ENCODE measurements around the gene DNAJA3.
A peak's percentile ranks its signal among the peaks of the same experiment; 100 is the strongest.
"Not testable (repeated sequence)": the region's sequence is repeated elsewhere in the genome, so short reads cannot be mapped to it uniquely, and the experiment has no call there.

DNAJA3 gene

DNA sequence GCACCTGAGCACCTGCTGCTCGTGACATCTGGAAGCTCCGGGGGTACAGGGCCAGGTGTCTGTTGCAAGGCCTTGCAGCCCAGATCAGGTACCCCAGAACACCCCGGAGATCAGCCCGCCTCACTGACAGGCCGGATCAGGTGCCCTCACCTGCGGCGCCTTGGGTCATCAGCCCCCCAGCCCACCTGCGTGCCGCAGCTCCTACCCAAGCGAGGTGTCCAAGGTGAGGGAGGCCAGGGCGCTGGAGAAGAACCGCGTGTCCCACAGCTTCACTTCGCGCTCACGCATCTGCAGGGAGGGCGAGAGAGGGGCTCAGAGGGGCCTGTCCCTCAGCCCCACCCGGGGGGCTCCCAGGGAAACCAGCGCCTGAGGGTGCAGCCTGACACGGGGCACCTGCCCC, 37.9 kb upstream of the DNAJA3 start:
- DNase-seq: no peak

DNA sequence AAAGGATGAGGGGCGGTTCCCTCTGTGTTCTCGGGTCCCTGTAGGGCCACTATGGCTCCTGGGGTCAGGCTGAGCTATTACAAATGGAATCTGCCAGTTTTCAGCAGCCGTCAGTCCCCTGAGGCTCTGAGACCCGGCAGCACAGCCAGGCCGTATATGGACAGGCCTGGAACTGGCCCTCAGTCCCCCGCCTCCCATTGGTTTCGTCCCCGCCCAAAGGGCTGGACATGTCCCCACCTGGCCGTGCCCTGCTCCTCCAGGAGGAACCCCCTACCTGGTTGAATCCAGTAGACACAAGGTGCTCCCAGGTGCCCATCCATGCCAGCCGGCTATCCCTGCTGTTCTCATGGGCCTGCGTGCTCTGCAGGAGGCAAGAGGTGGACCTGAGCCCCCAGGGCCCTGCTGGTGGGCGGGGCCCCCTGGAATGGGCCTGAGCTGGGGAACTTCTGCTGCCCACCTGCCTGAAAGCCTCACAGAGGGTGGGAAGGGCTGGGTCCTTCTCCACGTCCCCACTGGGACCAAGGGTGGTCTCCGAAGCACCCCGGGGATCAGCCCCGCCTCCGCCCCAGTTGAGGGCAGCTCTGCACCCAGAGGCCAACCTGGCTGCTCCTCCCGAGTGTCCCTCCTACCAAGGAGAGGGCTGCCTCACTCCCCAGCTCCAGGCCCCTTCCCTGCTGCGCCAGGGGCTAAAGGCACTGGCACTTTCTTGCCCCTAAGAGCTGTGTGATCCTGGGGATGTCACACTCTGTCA, 37.2 kb upstream of the DNAJA3 start:
- peak; percentile 45 for DNase-seq

DNA sequence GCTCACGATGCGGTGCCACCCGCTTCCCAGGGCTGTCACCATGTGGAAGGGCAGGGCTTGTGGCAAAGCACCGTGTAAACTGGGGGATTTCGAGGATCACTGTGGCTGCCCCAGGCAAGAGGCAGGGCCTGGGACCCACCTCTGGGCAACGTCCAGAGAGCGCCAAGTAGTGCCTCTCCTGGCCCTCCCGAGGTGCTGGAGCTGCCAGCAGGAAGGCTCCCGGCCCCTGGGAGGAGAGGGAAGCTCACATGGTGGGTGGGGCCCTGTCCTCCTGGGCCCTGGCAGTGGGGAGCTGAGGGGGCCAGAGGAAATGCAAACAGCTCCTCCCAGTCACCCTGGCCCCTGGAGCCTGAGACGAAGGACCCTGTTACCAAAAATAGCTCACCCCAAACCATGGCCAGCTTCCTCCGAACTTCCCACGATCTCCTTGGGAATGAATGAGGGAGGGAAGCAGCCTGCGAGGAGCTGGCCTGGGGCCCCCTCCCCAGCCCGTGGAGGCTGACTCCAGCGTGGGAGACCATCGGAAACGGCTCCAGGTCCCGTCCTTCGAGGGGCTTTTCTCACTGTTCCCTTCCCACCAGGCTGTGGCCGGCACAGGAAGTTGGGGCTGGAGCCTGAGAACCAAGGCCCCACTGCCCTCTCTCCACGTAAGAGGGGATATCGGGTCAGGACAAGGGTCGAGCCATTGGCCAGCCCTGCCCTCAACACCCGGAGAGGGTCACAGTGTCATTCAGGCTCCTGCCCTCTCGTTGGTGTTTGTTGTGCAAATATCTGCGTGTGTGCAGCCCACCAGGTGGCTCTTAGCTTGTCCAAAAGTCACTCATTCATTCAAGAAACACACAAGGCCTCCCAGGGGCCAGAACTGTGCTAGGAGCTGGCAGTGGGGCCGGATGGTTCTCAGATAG, 36.4 kb upstream of the DNAJA3 start:
- no peak for DNase-seq

DNA sequence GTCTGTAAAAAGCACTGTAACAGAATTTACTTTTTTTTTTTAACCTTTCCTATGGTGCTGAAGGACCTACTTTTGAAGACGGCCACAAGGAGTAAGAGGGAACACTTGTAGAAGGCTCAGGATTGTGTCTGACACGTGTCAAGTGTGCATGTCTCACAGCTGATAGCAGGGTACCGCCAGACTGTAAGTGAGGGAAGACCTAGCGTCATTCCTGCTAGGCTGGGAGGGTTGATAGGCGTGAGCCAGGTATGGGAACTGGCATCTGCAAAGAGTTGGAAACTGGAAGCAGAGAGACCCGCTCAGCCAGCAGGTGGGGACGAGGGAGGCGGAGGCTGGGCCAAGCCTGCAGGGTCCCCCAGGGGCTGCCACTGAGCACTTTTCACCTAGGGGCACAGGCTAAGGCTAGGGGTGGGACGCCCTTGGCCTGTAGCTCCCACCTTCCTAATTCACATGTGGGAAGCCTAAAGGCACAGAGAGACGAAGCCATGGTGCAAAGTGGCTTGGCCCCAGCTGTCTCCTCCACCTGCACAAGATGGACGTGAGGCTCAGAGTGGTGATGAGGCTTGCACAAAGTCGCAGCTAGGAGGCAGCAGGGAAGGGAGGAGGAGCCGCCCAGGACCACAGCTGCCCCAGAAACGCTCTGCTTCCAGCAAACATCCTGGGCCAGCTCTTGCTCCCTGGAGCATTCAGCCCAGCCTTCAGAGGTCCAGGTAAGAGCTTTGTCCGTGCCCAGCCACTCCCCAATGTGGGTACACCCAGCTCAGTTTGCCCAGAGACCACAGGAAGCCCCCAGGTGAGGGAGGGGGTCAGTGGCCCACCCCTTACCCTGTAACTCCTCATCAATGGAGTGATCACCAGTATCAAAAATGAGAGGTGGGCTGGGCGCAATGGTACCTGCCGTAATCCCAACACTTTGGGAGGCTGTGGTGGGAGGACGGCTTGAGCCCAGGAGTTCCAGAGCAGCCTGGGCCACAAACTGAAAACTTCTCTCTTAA, 35.1 kb upstream of the DNAJA3 start:
- no peak for DNase-seq

DNA sequence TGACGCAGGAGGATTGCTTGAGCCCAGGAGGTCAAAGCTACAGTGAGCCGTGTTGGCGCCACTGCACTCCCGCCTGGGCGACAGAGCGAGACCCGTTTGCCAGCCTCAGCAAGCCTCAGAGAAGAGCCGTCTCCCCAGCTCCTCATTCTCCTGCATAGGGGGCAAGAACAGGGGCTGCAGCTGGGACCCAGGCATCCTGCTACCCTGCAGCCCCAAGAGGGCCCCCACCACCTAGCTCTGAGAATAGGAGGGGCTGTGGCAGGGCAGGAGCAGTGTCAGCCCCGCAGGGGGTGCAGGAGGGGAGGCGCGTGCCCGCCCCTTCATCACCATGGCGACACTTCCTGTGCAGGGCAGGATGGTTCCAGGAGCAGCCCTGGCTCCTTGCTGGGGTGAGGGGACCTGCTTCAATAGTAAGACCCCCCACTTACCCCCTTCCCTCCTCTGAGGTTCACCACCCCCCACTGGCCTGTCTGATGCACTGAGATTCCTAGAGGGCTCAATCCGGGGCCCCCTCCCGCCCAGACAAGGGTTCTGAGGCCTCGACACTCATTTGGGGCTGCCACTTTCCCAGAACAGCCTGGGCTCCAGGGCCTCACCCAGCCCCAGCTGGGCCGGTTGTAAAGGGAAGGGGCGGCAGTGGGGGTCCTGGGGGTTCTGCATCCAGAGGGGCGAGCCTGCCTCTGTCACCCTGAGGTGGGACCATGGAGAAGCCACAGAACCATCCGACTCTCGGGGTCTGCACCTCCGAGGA, 33.9 kb upstream of the DNAJA3 start:
- no peak for DNase-seq

DNA sequence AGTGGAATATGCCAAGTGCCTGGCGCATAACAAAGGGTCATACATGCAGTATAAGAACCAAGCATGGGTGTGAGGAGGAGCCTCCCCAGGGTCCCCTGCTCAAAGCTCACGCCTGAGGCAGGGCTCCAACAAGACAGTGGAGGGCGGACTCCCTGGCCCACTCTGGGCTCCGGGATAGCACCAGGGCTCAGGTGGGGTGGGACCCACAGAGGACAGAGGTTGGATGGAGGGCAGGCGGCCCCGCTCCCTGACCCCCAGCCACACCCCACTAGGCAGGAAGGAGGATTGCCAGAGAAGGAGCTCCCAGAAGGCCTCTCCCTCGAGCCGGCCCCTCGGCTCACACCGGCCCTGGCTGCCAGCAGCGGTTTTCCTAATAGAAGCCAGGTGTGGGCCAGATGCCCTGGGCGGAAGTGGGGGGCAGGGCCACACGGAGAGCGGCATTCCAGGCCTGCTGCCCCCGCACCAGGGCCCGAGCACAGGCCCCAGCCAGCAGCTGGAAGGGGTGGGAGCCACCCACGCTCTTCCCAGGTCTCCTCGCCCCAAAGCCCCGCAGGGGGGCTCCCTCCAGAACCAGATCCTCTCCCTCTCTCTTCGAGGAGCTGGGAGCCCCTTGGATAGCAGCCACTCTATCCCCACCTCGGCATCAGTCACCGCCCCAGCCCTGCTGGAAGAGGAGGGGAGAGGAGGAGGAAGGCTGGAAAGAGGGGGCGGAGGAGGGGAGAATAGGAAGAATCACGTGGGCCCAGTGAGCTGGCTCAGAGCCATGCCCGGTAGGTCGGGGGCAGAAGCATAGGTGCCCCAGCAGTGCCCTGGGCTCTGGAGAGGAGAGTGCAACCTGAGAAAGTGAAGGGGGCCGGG, 33.1 kb upstream of the DNAJA3 start:
- DNase-seq: no peak

DNA sequence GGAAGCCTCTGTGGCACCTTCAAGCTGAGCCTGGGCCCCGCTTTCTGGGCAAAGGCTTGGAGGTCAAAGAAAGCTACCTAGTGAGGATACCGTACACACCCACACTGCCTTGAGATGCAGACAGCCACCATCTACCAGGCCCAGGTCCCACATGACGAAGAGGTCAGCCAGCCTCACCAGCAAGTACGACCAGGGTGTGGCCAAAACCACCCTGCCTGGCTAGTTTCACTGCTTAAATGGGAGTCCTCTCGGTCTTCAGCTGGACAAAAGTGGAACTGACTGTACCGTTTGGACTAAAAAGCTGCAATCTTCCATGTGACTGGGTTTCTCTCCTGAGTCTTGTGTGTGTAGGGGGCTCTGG, 32.4 kb upstream of the DNAJA3 start:
- DNase-seq: no peak

DNA sequence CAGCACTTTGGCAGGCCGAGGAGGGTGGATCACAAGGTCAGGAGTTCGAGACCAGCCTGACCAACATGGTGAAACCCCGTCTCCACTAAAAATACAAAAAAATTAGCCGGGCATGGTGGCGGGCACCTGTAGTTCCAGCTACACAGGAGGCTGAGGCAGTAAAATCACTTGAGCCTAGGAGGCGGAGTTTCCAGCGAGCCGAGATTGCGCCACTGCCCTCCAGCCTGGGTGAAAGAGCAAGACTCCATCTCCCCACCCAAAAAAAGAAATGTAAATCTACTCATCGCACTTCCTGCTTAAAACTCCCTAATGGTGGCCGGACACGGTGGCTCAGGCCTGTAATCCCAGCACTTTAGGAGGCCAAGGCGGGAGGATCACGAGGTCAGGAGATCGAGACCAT, 31.8 kb upstream of the DNAJA3 start:
- DNase-seq: not testable (repeated sequence)

DNA sequence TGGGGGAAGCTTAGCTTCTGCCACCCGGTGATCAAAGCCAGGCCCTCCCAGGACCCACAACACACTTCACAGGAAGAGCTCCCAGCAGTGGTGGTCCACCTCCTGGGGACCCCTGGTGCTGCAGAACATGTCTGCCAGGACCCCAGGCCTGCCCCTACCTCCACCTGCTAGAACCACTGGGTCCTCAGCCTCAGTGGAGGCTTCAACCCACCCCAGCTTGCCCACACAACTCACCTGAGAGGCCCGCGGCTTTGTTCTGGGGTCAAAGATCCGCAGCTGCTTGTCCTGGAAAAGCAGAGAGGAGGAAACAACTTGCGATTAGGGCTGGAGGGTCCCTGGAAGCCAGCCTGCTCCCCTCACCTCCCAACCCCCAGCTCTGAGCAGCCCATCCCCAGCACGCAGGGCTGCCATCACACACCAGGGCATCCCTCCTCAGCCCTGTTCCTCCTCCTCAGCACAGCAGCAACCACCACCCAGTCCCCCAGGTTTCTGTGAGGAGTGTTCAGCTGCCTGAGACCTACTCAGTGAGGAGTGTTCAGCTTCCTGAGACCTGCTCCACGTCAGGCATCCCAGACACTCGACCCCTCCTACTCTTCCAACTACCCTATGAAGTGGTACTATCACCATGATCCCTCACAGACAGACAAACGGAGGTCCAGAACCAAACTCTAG, 30.5 kb upstream of the DNAJA3 start:
- DNase-seq: no peak

DNA sequence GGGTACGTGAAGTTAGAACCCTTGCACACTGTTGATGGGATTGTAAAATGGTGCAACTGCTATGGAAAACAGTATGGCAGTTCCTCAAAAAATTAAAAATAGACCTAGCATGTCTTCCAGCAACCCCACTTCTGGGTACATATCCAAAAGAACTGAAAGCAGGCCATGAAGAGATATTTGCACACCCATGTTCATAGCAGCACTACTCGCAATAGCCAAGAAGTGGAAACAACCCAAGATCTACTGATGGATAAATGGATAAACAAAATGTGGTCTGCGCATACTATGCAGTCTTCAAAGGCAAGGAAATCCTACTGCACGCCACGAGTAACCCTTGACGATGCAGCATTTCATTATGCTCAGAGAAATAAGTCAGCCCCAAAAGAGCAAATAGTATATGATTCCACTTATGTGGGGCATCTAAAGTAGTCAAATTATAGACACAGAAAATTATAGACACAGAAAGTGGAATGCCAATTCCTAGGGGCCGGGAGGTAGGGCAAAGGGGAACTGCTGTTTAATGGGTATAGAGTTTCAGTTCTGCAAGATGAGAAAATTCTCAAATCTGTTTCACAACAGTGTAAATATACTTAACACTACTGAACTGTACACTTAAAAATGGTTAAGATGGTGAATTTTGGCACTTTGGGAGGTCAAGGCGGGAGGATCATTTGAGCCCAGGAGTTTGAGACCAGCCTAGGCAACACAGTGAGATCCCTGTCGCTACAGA, 26.5 kb upstream of the DNAJA3 start:
- no peak for DNase-seq

DNA sequence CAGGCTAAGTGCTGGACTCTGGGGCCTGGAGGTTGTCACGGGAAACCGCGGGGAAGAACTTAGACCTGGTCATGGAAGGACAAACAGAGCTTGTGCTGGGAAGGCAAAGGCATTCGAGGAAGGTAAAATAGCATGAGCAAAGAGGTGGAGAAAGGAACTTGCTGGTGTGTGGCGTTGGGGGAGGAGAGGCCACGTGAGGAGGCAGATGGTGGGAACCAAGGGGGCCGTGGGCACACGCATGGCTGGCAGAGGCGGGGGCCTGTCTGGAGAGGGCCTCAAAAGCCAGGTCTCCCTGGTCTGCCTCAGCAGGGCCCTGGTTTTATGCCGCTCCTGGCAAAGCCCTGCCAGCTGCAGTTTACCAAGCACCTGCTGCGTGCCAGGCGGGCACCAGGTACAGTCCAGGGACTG, 24.6 kb upstream of the DNAJA3 start:
- no peak for DNase-seq

DNA sequence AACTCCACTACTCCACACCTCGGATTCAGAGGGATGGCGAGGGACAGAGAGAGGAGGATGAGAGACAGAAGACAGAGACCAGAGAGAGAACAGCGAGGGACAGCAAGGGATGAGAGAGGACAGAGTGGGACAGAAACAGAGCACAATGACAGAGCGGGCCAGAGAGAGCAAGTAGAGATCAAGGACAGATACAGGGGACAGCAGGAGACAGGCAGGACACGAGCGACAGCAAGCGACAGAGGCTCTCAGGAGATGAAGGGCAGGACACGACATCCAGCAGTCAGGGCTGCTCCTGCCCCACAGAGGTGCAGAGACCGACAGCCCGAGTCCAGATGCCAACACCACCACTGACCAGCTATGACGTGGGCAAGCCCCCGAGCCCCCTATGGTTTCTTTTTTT, 24.2 kb upstream of the DNAJA3 start:
- DNase-seq: no peak

DNA sequence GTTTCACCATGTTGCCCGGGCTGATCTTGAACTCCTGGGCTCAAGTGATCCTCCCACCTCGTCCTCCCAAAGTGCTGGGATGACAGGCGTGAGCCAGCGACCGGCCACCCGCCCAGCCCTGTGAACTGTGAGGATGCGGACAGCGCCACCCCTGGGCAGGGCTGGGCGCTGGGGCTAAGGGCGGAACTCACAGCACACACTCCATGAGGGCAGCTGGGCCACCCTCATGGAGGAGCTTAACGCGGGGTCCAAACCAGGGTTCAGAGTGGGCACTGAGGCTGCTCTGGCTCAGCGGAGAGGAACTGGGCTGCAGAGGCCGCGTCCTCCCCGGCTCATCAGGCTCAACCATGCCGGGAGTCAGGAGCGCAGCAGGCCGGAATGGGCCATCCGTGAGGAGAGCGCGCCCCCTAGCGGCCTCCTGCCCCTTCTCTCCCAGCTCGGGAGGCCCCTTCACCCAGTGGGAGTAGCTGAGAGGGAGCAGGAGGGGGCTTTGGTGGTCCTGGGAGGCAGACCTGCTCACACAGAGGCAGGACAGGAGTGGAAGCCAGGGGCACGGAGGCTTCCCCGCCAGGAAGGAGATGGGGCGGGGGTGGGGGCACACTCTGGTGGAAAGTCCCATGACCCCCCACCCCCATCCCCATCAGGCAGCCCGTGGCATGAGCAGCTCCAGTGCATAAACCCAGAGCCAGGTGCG, 23.1 kb upstream of the DNAJA3 start:
- peak; percentile 76 for DNase-seq

DNA sequence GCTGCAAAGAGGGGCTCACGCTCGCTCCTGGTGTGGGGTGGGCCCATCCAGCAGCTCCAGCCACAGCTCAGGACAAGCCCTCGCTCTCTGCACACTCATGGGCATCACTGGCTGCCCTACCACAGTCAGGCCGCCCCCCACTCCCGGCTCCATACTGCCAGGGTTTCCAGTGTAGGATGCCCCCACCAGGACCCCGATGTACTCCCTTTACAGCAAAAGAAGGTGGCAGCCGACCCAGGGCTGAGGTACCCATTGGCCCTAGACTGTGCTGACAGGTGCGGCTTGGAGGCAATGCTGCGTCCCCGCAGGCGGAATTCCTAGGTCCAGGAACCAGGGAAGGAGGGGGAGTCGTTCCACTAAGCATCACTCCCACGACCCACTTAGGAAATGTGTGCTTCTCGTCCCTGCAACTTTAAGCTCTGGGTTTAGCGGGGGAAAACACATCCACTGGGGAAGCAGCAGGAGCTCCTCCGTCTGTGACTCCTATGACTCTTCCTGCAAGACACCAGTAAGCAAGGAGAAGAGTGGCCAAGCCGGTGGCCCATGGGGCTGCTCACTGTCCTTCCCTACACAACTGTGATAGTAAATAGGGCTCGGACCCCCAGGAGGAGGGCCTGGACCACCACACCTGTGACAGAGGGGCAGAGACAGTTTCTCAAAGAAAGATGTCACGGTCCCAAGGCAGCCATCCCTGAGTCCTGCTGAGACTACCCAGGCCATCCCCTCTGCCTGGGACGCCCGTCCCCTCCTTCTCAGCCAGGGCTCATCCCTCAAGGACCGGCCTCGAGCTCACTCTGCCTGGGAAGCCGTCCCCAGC, 22.3 kb upstream of the DNAJA3 start:
- DNase-seq: no peak

DNA sequence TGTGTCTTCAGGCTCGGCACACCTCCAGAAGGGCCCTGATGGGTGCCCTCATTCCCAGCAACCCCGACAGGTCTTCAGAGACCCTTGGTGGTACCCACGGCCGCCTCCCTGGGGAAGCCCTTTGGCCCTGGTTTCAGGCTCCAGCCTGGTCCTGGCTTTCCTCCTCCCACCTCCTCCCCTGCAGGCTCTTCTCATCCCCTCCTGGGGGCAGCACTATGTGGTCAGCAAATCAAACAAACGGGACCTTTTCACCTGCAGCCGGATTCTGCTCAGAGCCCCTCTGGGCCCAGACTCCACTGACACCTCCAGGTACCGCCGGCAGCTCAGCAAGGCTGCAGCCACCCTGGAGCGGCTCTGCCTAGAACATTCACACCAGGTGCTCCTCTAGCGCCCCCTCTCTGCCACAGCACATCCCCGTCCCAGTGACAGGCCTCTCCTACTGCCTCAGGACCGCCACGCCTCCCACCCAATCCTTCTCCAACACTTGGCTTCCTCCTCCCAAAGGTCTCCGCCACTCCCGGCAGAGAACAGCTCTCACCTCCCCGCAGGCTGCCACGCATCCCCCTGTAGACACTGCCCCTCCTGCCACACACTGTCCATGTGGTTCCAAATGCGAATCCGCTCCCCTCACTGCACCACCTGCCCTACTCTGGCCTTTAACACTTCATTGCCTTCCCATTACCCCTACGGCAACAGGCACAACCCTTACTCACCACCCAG, 21.3 kb upstream of the DNAJA3 start:
- no peak for DNase-seq

DNA sequence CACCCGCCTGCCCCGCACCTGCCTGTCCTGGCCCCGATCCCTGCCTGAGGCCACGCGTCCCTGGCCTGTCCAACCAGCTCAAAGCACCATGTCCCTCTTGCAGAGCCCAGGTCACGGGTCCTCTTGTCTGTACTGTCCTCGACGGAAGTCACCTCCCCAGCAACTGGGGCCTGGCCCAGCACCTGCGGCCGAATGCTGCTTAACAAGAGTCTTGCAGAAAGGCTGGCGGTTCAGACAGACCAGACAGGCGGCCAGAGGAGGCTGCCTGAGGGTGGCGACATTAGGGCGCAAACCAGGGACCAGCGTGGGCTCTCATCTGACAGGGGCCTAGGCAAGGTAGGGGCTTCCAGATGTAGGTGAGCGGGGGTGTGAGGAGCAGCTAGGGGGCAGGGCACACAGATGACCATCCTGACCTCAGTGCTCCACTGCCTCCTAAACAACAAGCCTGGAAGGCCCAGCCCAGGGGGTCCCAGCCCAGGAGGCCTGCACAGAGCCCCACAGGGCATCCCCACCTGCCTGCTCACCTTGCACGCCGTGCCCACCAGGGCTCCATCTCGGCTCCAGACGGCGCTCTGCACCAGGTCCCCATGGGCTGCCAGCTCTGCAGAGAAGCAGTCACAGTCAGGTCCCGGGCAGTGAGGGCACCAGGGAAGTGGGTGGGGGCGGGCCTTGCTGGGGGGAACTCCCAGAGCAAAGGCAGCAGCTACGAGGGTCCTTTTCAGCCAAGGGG, 20.5 kb upstream of the DNAJA3 start:
- DNase-seq: no peak

Data from T1000 (cell line).